HG02852 (cell line): ENCODE results near the gene CNPPD1.
A peak's percentile ranks its signal among the peaks of the same experiment; 100 is the strongest.

ENCODE experiments used
- ATAC-seq: cut with Tn5 transposase; IDR thresholded peaks from one replicate; pipeline ENCODE4 v1.9.1; 2021; ENCODE audit warnings: mild to moderate bottlenecking, moderate library complexity; ENCODE audit not compliant: unreplicated experiment

Gene CNPPD1

GRCh38 chr2:219163156-219163555, 13.6 kb downstream of the CNPPD1 start:
- no peak for ATAC-seq

GRCh38 chr2:219161097-219161496, 15.6 kb downstream of the CNPPD1 start:
- no peak for ATAC-seq

GRCh38 chr2:219160186-219161017, 16.3 kb downstream of the CNPPD1 start, which contains the start of gene NHEJ1:
Gene NHEJ1, minus strand, starts transcription at chr2:219160815. Its CDS starts 2,453 bp downstream, at chr2:219158362.
- peak; percentile 86 for ATAC-seq

GRCh38 chr2:219159771-219160185, 16.9 kb downstream of the CNPPD1 start:
- ATAC-seq: no peak

GRCh38 chr2:219158586-219158985, 18.1 kb downstream of the CNPPD1 start:
- ATAC-seq: no peak

GRCh38 chr2:219158025-219158424, 18.7 kb downstream of the CNPPD1 start:
- ATAC-seq: no peak

GRCh38 chr2:219157396-219157795, 19.3 kb downstream of the CNPPD1 start:
- ATAC-seq: no peak

GRCh38 chr2:219155054-219155644, 21.6 kb downstream of the CNPPD1 start:
- ATAC-seq: no peak

GRCh38 chr2:219149667-219150066, 27.1 kb downstream of the CNPPD1 start:
- ATAC-seq: no peak

- no peak for ATAC-seq
Measured at GRCh38 chr2:219142329-219142728, 34.4 kb downstream of the CNPPD1 start.

GRCh38 chr2:219140722-219141121, 36.0 kb downstream of the CNPPD1 start:
- no peak for ATAC-seq

- ATAC-seq: no peak
Measured at GRCh38 chr2:219133976-219134375, 42.7 kb downstream of the CNPPD1 start.

GRCh38 chr2:219131744-219132143, 45.0 kb downstream of the CNPPD1 start:
- no peak for ATAC-seq

GRCh38 chr2:219131327-219131726, 45.4 kb downstream of the CNPPD1 start:
- no peak for ATAC-seq

GRCh38 chr2:219129589-219129988, 47.1 kb downstream of the CNPPD1 start:
- ATAC-seq: no peak

- no peak for ATAC-seq
Measured at GRCh38 chr2:219128396-219128795, 48.3 kb downstream of the CNPPD1 start.

- no peak for ATAC-seq
Measured at GRCh38 chr2:219127037-219127635, 49.6 kb downstream of the CNPPD1 start.

GRCh38 chr2:219126555-219126954, 50.2 kb downstream of the CNPPD1 start:
- ATAC-seq: no peak

GRCh38 chr2:219125886-219126270, 50.8 kb downstream of the CNPPD1 start:
- no peak for ATAC-seq

- ATAC-seq: no peak
Measured at GRCh38 chr2:219125225-219125885, 51.4 kb downstream of the CNPPD1 start.

- no peak for ATAC-seq
Measured at GRCh38 chr2:219124381-219125110, 52.2 kb downstream of the CNPPD1 start.
